Measurements from ENCODE around the gene TSPAN31.

DNA sequence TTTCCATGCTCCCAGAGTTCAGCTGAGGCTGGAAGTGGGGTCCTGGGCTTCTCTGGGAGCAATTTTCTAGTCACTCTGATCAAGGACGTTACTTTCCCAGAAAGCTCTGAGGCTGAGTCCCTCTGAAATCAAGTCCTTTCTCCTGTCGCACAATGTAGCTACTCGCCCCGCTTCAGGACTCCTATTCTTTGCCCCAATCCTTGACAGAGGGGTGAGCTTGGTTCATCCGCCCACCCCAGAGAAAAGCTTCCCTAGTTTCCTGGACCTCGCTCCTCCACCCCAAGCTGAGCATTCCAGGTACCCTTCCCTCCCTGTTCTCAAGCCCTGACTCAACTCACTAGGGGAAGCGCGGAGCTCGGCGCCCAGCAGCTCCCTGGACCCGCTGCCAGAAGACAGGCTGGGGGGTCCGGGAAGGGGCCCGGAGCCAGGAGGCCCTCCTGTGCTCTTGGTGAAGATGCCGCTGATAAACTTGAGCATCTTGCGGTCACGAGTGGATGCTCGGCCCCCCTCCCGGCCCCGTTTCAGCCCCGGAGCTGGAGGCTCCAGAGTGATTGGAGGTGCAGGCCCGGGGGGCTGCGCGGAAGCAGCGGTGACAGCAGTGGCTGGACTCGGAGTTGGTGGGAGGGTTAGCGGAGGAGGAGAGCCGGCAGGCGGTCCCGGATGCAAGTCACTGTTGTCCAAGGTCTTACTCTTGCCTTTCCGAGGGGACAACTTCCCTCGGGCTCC is 7.9 kb upstream of the TSPAN31 start:
- TF ChIP-seq ZFP3 (CRISPR knock-in tag; IDR thresholded peaks at IDR 0.05) (no peak), CSDC2 (CRISPR knock-in tag; IDR thresholded peaks at IDR 0.05) (no peak), ESRRG (CRISPR knock-in tag; IDR thresholded peaks at IDR 0.05) (no peak), GLIS3 (CRISPR knock-in tag; IDR thresholded peaks at IDR 0.05) (no peak), CSRNP3 (CRISPR knock-in tag; IDR thresholded peaks at IDR 0.05) (no peak), ZC3H10 (CRISPR knock-in tag; IDR thresholded peaks at IDR 0.05) (no peak), PATZ1 (CRISPR knock-in tag; IDR thresholded peaks at IDR 0.05; ENCODE audit: borderline replicate concordance) (no peak), PPARA (CRISPR knock-in tag; IDR thresholded peaks at IDR 0.05; ENCODE audit: borderline replicate concordance) (no peak), RARB (CRISPR knock-in tag; IDR thresholded peaks at IDR 0.05) (no peak), ARNTL (CRISPR knock-in tag; IDR thresholded peaks at IDR 0.05; ENCODE audit: borderline replicate concordance, low read depth) (no peak)

Data from SK-N-SH treated with all-trans-retinoic acid at 6 μM for 48 hours (cell line).